HG03025 (cell line): ENCODE results near the gene C4BPA.

ENCODE experiments used
- ATAC-seq: cut with Tn5 transposase; IDR thresholded peaks from one replicate; pipeline ENCODE4 v1.9.1; 2021; ENCODE audit warnings: mild to moderate bottlenecking, moderate library complexity; ENCODE audit not compliant: unreplicated experiment, low FRiP score

Gene C4BPA

GRCh38 chr1:207076181-207076955 is 27.7 kb upstream of the C4BPA start:
- no peak for ATAC-seq

GRCh38 chr1:207077012-207077411 is 27.0 kb upstream of the C4BPA start:
- no peak for ATAC-seq

DNA sequence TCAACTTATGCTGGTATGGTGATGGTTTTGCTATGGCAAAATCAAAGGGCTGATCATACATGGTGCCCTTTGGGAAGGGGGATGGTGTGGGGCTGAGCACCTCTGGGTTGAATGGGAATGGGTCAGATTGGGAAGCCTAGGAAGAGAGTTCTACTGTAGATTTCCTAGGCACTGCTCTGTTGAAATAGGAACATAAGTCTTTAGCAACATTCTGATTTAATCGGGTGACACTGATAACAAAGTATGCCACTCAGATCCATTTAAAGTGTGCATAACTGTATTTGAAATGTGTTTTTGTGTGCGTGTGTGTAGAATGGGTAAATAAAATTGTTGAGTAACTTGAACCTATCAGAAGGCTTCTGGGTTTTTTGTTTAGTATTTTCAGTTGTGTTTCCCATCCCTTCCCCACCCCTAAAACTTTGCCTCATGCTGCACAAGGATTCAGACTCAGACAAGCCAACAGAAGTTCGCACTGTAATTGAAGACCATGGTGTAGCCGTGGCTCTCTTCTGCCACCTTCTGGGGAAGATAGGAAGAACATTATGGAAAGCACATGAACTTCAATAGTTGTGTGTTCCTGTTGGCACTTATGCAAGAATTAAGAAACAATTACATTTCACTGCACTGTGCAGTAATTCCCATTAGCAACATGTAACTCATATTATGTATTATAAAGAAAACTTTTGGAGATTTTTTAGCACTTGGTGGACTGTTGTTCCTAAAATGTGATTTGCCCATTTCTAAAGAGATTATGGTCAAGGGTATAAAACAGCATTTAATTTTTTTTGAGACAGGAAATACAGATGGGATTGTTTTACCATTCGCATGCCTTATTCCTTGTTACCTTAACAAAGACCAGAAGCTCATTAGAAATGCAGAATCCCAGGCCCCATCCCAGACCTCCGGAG is 26.3 kb upstream of the C4BPA start:
- no peak for ATAC-seq

DNA sequence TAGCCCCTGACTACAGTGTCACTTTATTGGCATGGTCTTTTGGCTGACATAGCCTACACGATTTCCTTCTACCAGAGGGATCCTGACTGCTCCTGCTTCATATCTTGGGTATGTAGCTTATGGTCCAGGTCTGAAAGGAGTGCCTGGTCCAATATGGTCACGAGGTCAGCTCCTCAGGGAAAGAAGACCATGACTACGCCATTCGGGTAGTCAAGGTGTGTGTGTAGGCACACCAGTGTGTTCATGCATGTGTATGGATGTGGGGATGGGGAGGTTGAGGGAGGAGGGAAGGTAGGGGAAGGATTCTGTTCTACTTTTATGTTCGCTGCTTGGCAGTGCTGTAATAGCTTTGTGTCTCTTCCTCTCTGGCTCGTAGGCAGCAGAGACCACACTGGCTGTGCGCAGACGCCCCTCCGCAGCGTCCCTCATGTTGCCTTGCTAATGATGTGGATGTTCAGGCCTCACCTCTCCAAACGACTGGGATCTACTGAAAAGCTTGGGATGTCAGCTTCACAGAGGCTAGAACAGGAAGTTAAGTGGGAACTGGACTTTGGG is 25.4 kb upstream of the C4BPA start:
- ATAC-seq = no peak

- no peak for ATAC-seq
Measured at GRCh38 chr1:207079706-207080241, 24.3 kb upstream of the C4BPA start.

DNA sequence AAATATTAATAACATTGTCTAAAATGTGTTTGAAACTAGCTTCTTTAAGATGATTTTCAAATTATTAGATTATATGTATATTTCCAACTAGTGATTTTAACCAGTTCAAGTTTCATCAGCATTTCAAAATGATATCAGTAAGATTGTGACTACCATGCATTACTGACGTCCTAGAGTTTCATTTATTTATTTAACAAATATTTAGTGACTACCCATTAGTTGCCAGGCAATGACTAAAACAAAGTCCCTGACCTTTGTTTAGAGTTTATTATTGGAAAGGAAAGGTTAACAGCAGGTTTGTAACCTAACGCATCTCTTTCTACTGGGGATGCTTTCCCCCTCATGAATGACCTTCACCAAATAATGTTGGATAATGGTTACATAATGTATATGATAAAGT is 22.9 kb upstream of the C4BPA start:
- no peak for ATAC-seq

DNA sequence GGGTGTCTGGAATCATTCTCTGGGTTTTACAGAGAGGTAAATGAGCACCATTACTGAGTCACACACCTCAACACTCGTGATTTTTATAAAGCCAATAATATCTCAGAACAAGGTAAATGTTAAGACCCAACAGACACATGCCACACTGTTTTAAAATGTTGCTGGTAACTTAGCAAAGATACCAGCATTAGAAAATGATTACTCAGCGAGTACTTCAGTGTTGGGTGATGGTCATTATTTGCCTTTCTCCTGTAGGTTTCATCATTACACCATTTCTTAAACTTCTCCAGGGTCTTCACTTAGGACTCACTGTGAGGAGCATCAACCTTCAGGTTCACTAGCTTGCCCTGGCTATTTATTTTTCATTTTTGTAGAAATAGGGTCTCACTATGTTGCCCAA is 22.2 kb upstream of the C4BPA start:
- ATAC-seq = no peak

DNA sequence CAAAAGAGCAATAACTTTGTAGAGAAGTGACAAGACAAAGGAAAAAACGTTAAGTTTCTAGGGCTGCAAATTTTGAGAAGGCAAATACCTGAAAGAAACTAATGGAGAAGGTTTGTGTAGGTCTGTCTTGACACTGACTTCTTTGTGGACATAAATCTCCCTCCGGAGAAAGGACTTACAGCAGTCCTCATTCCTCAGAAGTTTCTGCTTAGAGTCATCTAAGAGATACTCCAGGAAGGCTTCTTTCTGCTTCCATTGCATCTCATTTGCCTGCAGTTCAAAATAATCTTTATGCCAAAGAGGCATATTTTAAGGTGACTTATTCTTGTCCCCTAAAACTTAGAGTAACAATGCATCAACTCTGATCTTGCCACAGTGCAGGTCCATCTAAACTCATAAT is 19.8 kb upstream of the C4BPA start:
- ATAC-seq = no peak

- ATAC-seq = no peak
Measured at GRCh38 chr1:207084701-207085180, 19.3 kb upstream of the C4BPA start.

DNA sequence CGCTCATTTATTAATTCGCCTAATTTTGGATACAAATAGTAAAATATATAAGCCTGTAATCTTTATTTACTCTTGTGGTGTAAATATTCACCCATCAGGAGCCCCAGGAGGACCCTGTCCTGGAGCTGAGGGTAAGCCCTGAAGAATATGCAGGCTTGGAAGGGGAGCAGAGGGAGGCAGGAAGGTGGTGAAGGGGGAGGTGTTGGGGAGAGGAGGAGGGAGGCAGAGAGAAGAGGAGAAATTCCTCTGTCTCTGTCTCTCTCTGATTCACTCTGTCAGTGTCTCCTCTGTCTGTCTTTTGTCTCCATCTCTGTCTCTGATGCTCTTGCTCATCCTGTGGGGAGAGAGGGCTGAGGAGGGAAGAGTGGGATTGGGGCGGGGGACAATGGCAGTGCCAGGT is 18.1 kb upstream of the C4BPA start:
- no peak for ATAC-seq

- ATAC-seq = no peak
Measured at GRCh38 chr1:207088161-207088560, 15.9 kb upstream of the C4BPA start.

DNA sequence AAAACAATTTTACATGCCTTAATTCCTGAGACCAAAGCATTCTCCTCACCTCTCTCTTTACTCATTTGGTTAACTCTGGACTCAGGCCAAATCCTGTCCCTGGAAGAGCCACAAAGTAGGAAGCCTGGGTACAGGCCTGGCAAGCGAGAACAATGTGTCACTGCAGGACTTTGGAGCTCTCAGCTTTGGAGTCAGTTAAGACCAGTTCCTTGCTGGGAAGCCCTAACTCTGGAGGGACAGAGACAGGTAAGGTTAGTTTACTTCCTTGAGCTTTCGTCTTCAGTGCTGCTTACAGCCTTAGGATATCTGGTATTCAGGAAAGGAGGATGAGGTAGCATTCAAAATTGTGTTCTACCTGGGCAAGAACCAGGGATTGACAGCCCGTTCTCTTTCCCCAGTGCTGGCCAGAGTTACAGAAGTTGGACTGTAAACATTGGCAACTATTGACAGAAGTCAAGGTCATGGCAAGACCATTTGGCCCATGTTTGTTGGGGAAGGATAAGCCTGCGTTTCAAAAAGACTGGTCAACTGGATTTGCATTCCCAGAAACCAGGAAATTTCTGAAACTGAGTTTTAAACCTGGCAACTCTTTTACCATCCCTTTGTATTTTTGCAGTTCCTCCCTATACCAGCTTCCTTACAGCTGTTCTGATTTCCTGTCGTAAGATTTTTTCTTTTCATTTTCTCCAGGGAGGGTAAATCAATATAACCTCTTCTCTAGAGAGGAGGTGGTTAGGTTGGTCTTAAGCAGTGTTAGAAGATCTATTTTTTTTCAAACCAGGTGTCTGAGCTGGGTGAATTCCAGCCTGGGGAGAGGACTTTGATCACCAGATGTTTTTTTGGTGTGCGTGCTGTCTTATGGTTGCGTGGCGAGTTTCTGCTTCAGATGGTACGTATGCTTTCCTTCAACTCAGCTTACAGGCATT is 15.1 kb upstream of the C4BPA start, which contains the start of gene C4BPB:
Gene C4BPB, plus strand, starts transcription at position 160 of the 926 bp plus-strand sequence. Its CDS starts 672 bp downstream, at position 832.
- ATAC-seq = no peak

DNA sequence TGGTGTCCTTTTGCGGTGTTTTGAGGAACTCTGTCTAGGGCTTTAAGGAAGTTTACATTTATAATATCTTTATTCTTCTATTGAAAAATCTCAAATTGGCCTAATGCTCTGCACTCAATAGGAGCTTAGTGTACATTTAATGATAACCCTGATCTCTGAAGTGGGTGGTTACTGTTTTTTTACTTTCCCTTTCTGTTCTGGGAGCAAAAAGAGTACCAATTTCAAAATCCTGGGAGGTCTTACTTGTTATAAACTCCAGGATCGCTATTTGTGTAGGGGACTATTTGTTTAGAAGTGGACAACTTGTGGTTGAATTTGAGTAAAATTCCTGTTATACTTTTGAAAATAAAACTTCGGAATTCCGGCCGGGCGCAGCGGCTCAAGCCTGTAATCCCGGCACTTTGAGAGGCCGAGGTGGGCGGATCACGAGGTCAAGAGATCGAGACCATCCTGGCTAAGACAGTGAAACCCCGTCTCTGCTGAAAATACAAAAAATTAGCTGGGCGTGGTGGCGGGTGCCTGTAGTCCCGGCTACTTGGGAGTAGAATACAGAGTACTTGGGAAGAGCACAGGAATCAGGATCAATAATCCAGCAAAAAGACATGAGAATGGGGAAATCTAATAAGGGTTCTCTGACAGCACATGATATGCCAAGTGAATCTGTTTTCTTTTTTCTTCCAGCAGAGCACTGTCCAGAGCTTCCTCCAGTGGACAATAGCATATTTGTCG is 14.2 kb upstream of the C4BPA start:
- no peak for ATAC-seq

DNA sequence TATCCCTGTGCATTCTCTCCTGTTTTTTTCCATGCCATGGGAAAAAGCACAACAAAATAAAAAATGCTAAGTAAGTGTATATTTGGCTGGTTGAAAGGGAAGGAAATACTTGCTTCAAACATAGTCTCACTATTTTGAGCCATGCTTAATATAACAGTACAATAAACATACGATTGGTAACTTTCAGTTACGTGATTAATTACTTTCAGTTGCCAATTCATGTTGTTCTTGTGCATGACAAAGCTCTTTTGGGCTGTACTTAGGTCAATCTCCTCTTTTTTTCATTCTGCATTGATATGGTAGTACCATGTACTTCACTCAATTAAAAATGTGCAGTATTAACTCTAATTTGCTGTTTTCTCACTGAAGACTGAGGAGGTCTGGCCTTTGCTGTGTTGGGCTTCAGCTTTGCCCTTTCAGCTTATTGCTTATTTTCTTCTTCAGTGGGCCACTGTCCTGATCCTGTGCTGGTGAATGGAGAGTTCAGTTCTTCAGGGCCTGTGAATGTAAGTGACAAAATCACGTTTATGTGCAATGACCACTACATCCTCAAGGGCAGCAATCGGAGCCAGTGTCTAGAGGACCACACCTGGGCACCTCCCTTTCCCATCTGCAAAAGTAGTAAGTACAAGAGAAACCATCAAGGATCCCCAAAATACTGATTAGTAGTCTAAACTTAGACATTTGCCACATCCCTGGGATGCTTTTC is 12.7 kb upstream of the C4BPA start:
- ATAC-seq = no peak

DNA sequence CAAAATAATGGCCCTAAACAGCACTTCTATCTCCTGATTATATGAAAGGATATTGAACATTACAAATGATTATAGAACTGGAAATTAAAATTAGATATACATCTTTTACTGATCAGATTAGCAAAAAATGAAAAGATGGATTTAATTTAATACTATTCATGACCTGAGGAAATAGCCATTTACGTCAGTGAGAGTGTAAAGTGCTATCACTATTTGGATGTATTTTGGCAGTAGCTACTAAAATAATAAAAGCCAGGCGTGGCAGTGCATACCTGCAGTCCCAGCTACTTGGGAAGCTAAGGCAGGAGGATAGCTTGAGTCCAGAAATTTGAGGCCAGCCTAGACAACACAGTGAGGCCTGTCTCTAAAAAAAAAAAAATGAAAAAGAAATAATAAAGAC is 10.1 kb upstream of the C4BPA start:
- no peak for ATAC-seq

GRCh38 chr1:207097871-207098324 is 6.1 kb upstream of the C4BPA start:
- ATAC-seq = no peak

GRCh38 chr1:207101720-207102119 is 2.3 kb upstream of the C4BPA start:
- no peak for ATAC-seq

DNA sequence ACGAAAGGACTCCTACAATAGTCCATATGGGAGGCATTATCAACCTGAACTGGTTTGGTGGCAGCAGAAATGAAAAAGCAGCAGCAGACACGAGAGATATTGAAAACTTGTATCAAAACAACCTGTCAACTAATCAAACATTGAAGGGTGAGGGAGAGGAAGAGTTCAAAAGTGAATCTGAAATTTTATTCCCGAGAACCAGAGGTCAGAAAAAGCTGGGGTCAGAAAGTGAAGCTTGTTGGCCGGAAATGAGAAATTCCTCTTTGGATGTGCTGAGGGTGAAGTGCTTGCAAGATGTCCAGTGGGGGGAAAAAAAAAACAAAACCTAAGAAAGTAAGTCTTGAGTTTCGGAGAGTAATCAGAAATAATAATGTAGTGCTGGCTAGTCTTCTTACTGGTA is 1.9 kb upstream of the C4BPA start:
- no peak for ATAC-seq
